Dendritic cell treated with granulocyte-macrophage colony-stimulating factor and Interleukin-4, amounts not matched to agents 40 ng/mL and 50 ng/mL, for 4 days (primary cell): Measurements from ENCODE around the gene UNC5C.

Experiments used
- H3K27ac Mint-ChIP-seq: one replicate; pipeline ENCODE4 v1.8.0; 2022; ENCODE audit warnings: mild to moderate bottlenecking, mixed read lengths
- H3K27me3 Mint-ChIP-seq: one replicate; pipeline ENCODE4 v1.8.0; 2022; ENCODE audit warnings: mild to moderate bottlenecking, mixed read lengths
- H3K36me3 Mint-ChIP-seq: one replicate; pipeline ENCODE4 v1.8.0; 2022; ENCODE audit warnings: low read depth, mixed read lengths
- H3K4me1 Mint-ChIP-seq: one replicate; pipeline ENCODE4 v1.8.0; 2022; ENCODE audit warnings: low read depth, mixed read lengths
- H3K4me3 Mint-ChIP-seq: one replicate; pipeline ENCODE4 v1.8.0; 2022; ENCODE audit warnings: mild to moderate bottlenecking, moderate library complexity, mixed read lengths
- H3K9me3 Mint-ChIP-seq: one replicate; pipeline ENCODE4 v1.8.0; 2022; ENCODE audit warnings: mixed read lengths
- intact Hi-C: fragments of 100-400 bp; cut with micrococcal nuclease; formaldehyde crosslinking; loops from one replicate; pipeline ENCODE4 v1.15.0; 2022

UNC5C gene

GRCh38 chr4:95118497-95118896 is 430.3 kb downstream of the UNC5C start:
- Mint-ChIP-seq H3K36me3 (no peaks in the 10 kb centered on the region), H3K4me3 (no peak overlapping the region), H3K27ac (no peak overlapping the region), H3K27me3 (no peaks in the 10 kb centered on the region), H3K4me1 (no peaks in the 10 kb centered on the region), H3K9me3 (no peaks in the 10 kb centered on the region)
- intact Hi-C loops = no loop called here

GRCh38 chr4:95114521-95114920 is 434.3 kb downstream of the UNC5C start:
- intact Hi-C loops = no loop called here
- Mint-ChIP-seq H3K4me3 (no peak overlapping the region), H3K4me1 (no peaks in the 10 kb centered on the region), H3K27me3 (no peaks in the 10 kb centered on the region), H3K36me3 (no peaks in the 10 kb centered on the region), H3K27ac (no peak overlapping the region), H3K9me3 (no peaks in the 10 kb centered on the region)
